Umbilical cord (tissue), 2 donors: ENCODE measurements around the gene TSPEAR. TPM values are rescaled to one million over a fixed set of nuclear protein-coding genes. Genes with fewer than 3 reads are reported as not detected.
"Not testable (repeated sequence)": the region's sequence is repeated elsewhere in the genome, so short reads cannot be mapped to it uniquely, and the experiment has no call there.

Source experiments
- DNase-seq: peaks from one replicate; pipeline ENCODE4 v3.0.0-alpha.2; 2015; ENCODE audit warnings: low spot score
- total RNA-seq: library from RNA; depleted of rRNA; stranded (reverse); fragments of >200 nt; gene quantifications from one replicate; pipeline ENCODE4 v1.2.3, GENCODE V29; 2014; ENCODE audit warnings: low replicate concordance; ENCODE audit not compliant: insufficient read depth

TSPEAR gene
- total RNA-seq, 1 donor from 2014 or later, result not detected

DNA sequence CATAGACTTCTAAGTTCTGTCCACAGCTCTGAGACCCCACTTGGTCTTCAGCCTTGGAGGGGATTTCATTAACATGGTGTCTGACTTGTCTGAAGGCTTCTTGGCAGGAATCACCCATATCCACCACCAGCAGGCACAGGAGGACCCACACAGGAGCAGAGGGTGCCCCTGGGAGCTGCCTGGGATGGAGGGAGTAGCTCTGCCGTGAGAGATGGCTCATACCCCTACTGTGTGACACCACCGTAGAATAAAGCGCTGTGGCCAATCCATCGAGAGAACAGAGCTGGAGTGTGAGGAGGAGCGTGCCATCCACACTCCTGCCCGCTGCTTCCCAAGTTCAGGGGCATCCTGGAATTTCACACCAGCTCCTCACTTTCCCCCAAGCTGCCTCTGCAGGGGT, 26.3 kb downstream of the TSPEAR start:
- DNase-seq, result not testable (repeated sequence)

GRCh38 chr21:44684483-44684882, 26.9 kb downstream of the TSPEAR start:
- no peak for DNase-seq

- DNase-seq, result no peak
Measured at GRCh38 chr21:44684077-44684476, 27.3 kb downstream of the TSPEAR start.

DNA sequence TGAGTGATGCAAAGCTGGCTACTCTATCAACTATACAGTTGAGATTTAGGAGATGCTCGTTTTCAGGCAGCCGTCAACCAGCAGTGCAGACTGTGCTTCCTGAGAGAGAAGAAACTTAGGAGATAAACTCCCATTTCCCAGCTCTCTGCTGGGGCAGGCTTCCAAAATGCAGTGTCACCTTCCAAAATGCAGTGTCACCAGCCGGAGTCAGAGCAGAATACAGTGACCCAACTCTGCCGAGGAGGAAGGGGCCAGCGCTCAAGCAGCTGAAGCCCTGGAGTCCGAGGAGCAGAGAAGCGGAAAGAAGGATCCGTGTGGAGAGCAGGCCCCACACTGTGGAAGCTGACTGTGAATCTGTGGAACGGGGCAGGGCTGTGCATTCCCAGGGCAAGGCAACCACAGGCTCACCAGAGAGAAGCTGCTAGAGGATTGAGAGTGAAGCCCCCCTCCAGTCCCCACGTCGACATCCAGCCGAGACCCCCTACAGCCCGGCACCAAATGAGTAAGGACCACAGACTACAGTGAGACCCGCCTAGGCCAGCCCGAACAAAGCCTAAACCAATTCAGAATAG, 28.7 kb downstream of the TSPEAR start:
- no peak for DNase-seq

GRCh38 chr21:44681861-44682579, 29.4 kb downstream of the TSPEAR start, which contains the start of gene KRTAP12-1:
KRTAP12-1 (minus strand) TSS chr21:44682163; CDS start chr21:44682123, 40 bp downstream.
- no peak for DNase-seq

DNA sequence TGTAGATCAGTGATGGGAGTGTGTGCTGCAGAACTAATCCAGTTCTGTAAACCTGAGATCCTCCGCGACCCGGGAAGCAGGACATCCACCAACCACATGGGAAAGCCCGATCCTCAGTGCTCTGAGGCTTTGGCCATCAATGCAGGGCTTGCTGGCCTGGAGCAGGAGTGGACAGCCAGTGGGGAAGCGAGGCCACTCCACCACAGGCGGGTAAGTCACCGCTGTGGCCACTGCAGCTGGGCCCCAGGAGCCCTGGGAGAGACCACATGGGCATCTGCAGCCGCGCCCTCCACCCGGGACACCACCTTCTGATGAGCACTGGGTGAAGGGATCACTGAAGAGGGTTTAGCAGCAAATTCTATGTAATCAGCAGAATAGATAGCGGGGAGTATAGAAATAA, 30.2 kb downstream of the TSPEAR start:
- no peak for DNase-seq

DNA sequence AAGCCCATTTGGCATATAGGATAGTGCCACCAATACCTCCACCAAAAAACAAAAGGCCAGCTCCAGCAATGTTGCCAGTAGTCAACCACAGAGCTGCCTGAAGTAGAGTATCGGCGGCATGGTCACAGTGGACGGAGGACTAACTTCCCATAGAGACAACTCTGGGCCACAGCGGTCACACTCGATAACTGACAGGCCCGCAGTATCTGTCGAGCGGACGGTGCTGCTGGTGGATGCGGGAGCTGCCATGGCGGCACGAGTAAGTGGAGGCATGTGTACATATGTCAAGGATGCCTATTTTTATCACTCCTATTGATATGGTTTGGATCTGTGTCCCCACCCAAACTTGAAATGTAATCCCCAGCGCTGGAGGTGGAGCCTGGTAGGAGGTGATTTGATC, 33.5 kb downstream of the TSPEAR start:
- no peak for DNase-seq

DNA sequence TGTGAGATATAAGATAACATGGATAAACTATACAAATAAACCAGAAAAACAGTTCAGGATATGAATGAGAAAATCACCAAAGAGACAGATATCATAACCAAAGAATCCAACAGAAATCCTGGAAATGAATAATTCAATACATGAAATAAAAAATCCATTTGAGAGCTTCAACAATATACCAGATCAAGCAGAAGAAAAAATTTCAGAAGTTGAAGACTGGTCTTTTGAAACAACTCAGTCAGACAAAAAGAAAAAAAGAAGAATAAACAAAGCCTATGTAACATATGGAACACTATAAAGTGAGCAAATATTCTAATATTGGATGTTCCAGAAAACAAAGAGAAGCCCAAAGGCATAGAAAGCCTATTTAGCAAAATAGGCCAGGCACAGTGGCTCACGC, 39.5 kb downstream of the TSPEAR start:
- DNase-seq, result no peak

DNA sequence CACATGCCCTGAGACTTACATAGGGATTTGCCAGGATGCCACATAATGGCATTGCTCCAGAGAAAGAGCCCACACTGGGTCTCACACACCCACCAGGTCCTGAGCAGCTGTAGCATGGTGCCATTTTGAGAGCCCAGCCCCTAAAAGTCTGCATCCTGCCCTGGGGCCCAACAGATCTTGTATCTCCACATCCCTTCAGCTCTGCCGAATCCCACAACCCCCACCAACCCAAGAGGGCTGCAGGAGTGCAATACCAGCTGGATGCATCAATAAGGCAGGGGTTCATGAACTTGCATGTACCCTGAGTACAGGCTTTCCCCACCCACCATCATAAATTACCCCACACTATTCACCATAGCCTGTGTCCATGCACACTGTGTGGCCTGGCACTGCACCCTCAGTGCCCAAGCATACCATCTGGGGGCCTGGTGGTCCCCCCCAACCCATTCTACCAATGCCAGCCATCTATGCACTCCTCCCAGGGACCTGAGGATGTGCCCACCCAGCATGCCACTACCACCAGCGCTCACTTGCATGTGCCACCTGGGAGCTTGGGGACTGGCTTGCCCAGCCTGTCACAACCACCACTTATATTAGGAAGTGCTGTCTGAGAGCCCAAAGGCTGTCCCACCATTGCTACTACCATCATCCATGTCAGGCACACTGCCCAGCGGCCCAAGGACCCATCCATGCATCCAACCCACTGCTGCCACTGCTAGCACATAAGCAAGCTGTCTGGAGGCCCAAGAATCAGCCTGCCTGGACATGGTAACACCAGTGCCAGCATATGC, 40.5 kb downstream of the TSPEAR start:
- DNase-seq, result no peak

DNA sequence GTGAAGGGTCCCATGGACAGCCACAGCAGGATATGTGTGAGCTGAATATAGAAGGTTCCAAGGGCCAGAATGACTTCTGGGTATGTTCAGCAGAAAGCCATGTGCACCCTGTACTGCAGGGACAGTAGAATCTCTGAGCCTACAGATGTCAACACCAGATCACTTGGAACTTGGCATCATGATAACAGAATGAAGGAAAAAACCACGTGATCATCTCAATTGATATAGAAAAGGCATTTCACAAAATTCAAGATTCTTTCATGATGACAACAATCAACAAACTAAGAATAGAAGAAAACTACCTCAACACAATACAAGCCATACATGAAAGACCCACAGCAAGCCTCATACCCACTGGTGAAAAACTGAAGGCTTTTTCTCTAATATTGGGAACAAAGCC, 43.8 kb downstream of the TSPEAR start:
- DNase-seq, result no peak

- DNase-seq, result no peak
Measured at GRCh38 chr21:44666401-44667320, 44.7 kb downstream of the TSPEAR start, which contains the start of gene KRTAP12-2. KRTAP12-2 (minus strand) TSS chr21:44666927; CDS start chr21:44666886, 41 bp downstream.

- DNase-seq, result no peak
Measured at GRCh38 chr21:44664691-44665090, 46.7 kb downstream of the TSPEAR start.

GRCh38 chr21:44661567-44661966, 49.8 kb downstream of the TSPEAR start:
- DNase-seq, result not testable (repeated sequence)

- DNase-seq, result no peak
Measured at GRCh38 chr21:44658913-44659595, 52.3 kb downstream of the TSPEAR start.

DNA sequence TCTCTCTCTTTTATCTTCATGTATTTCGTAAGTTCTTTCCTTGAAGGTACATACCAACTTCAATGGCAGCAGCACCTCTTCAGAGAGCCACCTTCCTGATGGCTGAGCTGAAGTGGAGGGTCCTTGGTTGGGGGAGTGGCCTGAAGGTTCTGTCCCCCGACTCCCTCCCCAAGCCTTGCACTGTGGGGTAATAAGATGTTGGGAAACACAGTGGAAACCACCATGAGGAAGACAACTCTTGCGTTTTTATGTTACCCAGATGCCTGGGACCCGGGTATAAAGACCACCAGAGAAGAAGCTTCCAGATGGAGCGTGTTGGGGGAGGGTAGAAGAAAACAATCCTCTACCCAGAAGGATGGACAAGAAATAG, 52.8 kb downstream of the TSPEAR start:
- DNase-seq, result no peak

GRCh38 chr21:44657635-44658540, 53.5 kb downstream of the TSPEAR start, which contains the start of gene KRTAP12-3:
KRTAP12-3 (plus strand) TSS chr21:44657932; CDS start chr21:44657980, 48 bp downstream.
- no peak for DNase-seq

- DNase-seq, result no peak
Measured at GRCh38 chr21:44656868-44657267, 54.5 kb downstream of the TSPEAR start.

DNA sequence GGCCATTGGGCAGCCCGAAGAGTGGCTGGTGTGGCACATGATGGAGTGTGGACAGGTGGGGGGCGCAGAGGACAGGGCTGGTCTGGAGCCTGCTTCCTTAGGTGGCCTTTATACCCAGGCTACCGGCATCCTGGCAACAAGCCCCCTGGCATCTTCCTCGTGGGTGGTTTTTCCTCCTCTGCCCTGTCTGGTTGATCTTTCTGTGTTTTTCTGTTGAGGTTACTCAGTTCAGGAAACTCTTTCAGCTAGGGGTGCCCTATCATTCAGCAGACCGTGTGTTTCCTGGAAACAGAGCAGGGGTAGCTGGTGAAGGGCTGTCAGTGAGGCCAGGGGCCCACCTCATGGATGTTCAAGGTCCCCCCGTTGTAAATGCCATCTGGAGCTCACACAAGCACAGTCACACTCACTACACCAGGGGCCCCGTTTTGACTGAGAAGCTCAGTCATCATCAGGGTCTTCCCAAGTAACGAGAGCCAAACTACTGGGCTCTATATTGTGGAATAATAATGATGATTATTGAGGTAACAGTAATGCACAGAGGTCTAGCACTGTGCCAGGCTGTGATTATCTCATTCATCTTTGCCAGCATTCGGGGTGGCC, 56.7 kb downstream of the TSPEAR start, which contains the start of gene KRTAP12-4:
TSS of gene KRTAP12-4 (minus strand) at position 84 of the 600 bp plus-strand sequence. CDS start at position 39, 45 bp downstream.
- no peak for DNase-seq
